HG02852 (cell line): ENCODE measurements around the gene TPCN1.
A peak's percentile ranks its signal among the peaks of the same experiment; 100 is the strongest.

Experiments used
- ATAC-seq: cut with Tn5 transposase; IDR thresholded peaks from one replicate; pipeline ENCODE4 v1.9.1; 2021; ENCODE audit warnings: mild to moderate bottlenecking, moderate library complexity; ENCODE audit not compliant: unreplicated experiment

TPCN1 gene

GRCh38 chr12:113332688-113333417 is 111.6 kb downstream of the TPCN1 start:
- no peak for ATAC-seq

- ATAC-seq: no peak
These were observed 112.1 kb downstream of the TPCN1 start for GRCh38 chr12:113333418-113333750.

GRCh38 chr12:113333877-113334785 is 112.9 kb downstream of the TPCN1 start:
- ATAC-seq: peak; percentile 14

DNA sequence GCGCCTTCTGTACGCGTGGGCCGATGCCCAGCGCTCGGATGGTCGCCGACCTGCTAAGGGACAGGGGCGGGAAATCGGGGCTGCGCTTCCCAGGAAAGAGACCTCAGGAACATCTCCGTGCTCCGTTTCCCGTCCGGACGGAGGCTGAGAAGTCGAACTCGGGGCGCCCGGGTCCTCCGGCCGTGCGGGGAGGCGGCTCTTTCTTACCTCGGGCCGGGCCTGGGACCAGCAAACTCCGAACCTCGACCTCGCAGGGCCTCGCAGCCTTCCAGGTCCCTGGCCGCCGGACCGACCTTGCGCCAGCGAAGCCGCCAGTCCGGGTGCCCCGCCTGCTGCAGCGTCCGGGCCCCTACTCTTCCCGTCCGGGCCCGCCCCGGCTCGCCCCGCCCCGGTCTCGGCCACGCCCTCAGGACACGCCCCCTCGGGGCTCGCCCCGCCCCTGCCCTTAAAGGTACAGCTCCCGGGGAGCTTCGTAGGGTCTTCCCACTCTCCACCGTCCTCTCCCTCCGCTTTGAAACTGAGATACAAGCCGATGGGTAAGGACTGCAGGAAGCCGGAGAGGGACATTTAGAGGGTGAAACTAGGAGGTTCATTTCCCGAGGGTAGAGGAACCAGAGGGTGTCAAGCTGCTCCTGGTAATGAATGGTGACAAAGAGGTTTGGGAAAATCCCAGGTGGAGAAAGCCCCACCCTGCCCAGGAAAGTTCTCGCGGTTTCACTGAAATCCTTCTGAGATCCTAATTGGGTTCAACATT is 113.7 kb downstream of the TPCN1 start, which contains the start of gene SLC8B1:
TSS of gene SLC8B1 (minus strand) at position 324 of the 754 bp plus-strand sequence. CDS start 2,231 bp downstream, outside the sequence.
- ATAC-seq: peak; percentile 94

GRCh38 chr12:113339540-113339939 is 118.3 kb downstream of the TPCN1 start:
- no peak for ATAC-seq

- ATAC-seq: no peak
These were observed 118.8 kb downstream of the TPCN1 start for GRCh38 chr12:113340061-113340460.

DNA sequence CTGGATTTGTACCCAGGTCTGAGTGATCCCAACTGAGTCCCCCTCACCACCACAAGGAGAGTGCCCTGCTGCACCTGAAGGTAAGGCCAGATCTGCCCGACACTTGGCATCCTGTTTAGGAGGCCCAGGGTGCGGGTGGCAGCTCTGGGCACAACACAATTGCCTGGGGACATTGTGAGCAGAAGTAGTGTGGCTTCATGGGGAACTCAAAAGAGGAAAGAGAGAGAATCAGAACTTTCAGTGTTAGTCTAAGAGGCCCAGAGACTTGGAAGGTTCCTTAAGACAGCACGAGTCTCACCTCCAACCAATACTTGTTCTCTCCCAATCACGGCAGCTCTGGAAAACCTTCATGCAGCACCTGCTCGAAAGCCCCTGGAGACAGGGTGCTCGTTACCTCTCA is 120.3 kb downstream of the TPCN1 start:
- no peak for ATAC-seq

DNA sequence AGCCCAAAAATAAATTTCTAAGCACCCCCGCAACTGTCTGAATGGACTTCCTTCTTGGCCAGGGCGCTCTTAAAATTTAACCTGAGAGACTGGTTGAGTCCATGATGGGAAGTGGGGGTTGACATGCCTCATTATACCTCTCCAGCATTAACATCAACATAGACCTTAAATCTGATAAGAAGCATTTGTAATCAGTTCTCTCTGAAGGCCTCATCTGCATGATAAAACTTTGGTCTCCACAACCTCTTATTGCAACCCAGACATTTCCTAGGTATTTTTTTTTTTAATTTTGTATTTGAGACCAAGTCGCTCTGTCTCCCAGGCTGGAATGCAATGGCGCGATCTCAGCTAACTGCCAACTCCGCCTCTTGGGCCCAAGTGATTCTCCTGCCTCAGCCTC is 124.1 kb downstream of the TPCN1 start:
- no peak for ATAC-seq

- ATAC-seq: no peak
These were observed 125.1 kb downstream of the TPCN1 start for GRCh38 chr12:113346353-113346752.

GRCh38 chr12:113347107-113347506 is 125.8 kb downstream of the TPCN1 start:
- no peak for ATAC-seq

DNA sequence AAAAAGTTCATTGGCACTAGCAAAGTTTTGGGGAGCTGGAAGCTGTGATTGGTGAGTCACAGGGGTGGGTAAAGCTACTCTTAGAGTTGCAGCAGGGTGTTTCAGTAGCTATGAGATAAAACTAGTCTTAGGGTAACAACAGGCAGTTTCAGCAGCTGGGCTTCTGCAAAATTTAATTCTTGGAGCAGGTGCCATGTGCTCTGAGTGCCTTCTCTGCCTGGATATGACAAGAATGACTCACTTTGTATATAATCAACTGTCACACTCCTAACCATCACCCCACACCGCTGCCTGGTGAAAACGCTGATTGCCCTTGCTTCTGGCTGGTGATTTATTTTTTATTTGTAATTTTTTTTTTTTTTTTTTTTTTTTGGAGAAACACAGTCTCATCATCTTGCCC is 126.6 kb downstream of the TPCN1 start:
- ATAC-seq: no peak
